Measurements from ENCODE around the gene MRM2.
"Not testable (repeated sequence)": the region's sequence is repeated elsewhere in the genome, so short reads cannot be mapped to it uniquely, and the experiment has no call there.

MRM2 gene

DNA sequence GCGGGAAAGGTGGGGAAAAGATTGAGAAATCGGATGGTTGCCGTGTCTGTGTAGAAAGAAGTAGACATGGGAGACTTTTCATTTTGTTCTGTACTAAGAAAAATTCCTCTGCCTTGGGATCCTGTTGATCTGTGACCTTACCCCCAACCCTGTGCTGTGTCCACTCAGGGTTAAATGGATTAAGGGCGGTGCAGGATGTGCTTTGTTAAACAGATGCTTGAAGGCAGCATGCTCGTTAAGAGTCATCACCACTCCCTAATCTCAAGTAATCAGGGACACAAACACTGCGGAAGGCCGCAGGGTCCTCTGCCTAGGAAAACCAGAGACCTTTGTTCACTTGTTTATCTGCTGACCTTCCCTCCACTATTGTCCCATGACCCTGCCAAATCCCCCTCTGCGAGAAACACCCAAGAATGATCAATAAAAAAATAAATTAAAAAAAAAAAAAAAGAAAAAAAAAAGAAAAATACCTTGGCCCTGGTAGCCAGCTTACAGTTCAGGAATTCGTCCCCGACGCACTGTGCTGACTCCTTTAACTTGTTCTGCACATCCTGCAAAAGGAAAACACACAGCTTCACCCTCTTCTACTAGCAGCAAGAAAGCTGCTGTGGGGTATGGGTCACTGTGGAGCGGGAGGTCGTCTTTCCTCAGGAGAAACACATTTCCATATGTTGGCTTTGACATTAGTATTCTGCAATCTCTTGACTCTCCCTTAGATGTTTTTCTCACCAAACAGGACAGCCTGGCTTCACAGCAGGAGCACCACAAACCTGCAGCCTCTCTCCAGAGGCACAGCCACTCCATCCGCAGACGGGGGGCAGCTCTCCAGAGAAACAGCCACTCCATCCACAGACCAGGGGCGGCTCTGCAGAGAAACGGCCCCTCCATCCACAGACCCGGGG lies 27.3 kb upstream of the MRM2 start:
- not testable (repeated sequence) for H3K4me1 ChIP-seq (ENCODE audit: control insufficient read depth in 2 of 2, insufficient read depth in 2 of 2, low read length in 2 of 2); H3K9me3 ChIP-seq (ENCODE audit: control insufficient read depth in 2 of 2, low read length in 2 of 2); H3K27me3 ChIP-seq (ENCODE audit: control insufficient read depth in 2 of 2, insufficient read depth in 2 of 2, low read length in 2 of 2); H3K27ac ChIP-seq (ENCODE audit: low read depth in 2 of 2, low read length in 2 of 2); H3K4me3 ChIP-seq (ENCODE audit: low read length in 2 of 2); H3K9ac ChIP-seq (ENCODE audit: low read depth in 1 of 2, low read length in 2 of 2)
- H3K36me3 ChIP-seq (ENCODE audit: control insufficient read depth in 2 of 2, insufficient read depth in 2 of 2, low read length in 2 of 2), result peaks cover 6 to 18% of the 10 kb centered on the region in 2 donors

DNA sequence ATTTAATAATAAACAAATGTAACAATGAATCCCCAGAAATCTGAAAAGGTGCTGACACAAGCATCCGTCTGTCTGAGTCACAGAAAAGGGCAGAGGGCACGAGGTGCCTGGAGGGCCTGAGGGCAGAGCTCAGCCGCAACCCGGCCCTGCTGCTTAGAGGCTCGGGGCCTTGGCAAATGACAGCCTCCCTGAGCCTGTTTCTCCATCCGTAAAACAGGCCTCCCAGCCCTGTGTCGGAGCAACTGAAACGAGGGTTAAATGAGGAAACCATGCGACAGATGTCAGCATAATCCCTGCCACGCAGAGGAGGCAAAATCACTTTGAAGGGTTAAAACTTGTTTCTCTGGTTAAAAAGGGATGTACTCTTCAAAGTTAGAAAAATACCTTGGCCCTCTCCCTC lies 24.9 kb upstream of the MRM2 start:
- Histone ChIP-seq H3K9me3 (ENCODE audit: control insufficient read depth in 2 of 2, low read length in 2 of 2) (no peaks in the 10 kb centered on the region), H3K4me3 (ENCODE audit: low read length in 2 of 2) (no peak overlapping the region), H3K27ac (ENCODE audit: low read depth in 2 of 2, low read length in 2 of 2) (no peak overlapping the region), H3K4me1 (ENCODE audit: control insufficient read depth in 2 of 2, insufficient read depth in 2 of 2, low read length in 2 of 2) (no peaks in the 10 kb centered on the region), H3K27me3 (ENCODE audit: control insufficient read depth in 2 of 2, insufficient read depth in 2 of 2, low read length in 2 of 2) (no peaks in the 10 kb centered on the region), H3K9ac (ENCODE audit: low read depth in 1 of 2, low read length in 2 of 2) (no peak overlapping the region), H3K36me3 (ENCODE audit: control insufficient read depth in 2 of 2, insufficient read depth in 2 of 2, low read length in 2 of 2) (peaks cover 2 to 26% of the 10 kb centered on the region in 2 donors)

DNA sequence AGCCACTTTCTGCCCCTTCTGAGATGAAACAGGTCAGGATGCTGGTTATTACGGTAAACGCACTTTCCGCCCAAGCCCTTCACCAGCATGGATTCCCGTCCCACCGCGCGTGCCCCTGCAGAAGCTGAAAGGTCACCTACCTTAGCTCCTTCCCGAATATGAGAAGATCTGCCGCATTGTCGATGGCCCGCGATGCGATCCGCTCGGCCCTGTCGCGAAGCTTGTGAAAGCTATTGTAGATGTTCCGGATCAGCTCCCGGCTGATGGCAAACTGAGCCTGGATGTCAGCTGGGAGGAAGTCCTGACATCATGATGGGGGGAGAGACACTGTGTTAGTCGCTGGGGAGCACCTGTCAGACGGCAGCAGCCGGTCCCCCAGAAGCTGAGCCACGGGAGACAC lies 22.2 kb upstream of the MRM2 start:
- no peak overlapping the region for H3K9ac ChIP-seq (ENCODE audit: low read depth in 1 of 2, low read length in 2 of 2)
- H3K27ac ChIP-seq (ENCODE audit: low read depth in 2 of 2, low read length in 2 of 2), result no peak overlapping the region
- no peaks in the 10 kb centered on the region for H3K4me1 ChIP-seq (ENCODE audit: control insufficient read depth in 2 of 2, insufficient read depth in 2 of 2, low read length in 2 of 2)
- peaks cover 0 to 14% of the 10 kb centered on the region in 2 donors for H3K36me3 ChIP-seq (ENCODE audit: control insufficient read depth in 2 of 2, insufficient read depth in 2 of 2, low read length in 2 of 2)
- no peak overlapping the region for H3K4me3 ChIP-seq (ENCODE audit: low read length in 2 of 2)
- H3K9me3 ChIP-seq (ENCODE audit: control insufficient read depth in 2 of 2, low read length in 2 of 2), result no peaks in the 10 kb centered on the region
- H3K27me3 ChIP-seq (ENCODE audit: control insufficient read depth in 2 of 2, insufficient read depth in 2 of 2, low read length in 2 of 2), result no peaks in the 10 kb centered on the region

DNA sequence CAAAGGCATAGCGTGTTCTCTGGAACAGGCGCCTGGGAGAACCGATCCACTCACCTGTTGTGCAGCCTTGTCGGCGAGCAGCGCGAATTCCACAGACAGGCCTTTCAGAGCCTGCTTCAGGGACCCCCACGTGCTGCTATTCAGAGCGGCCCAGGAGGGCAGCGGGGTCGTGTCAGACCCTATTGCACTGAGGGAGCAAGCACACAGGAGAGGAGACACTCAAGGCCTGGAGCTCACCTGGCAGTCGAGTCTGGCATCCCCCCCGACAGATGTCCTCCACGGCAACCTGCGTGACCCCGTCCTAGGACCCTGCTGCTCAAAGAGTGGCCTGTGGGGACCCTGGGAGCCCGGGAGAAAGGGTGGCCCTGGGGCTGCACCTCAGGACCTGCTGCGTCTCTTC lies 21.2 kb upstream of the MRM2 start:
- Histone ChIP-seq H3K4me3 (ENCODE audit: low read length in 2 of 2) (no peak overlapping the region), H3K9ac (ENCODE audit: low read depth in 1 of 2, low read length in 2 of 2) (no peak overlapping the region), H3K4me1 (ENCODE audit: control insufficient read depth in 2 of 2, insufficient read depth in 2 of 2, low read length in 2 of 2) (no peaks in the 10 kb centered on the region), H3K27me3 (ENCODE audit: control insufficient read depth in 2 of 2, insufficient read depth in 2 of 2, low read length in 2 of 2) (no peaks in the 10 kb centered on the region), H3K9me3 (ENCODE audit: control insufficient read depth in 2 of 2, low read length in 2 of 2) (no peaks in the 10 kb centered on the region), H3K27ac (ENCODE audit: low read depth in 2 of 2, low read length in 2 of 2) (no peak overlapping the region), H3K36me3 (ENCODE audit: control insufficient read depth in 2 of 2, insufficient read depth in 2 of 2, low read length in 2 of 2) (peaks cover 0 to 17% of the 10 kb centered on the region in 2 donors)

DNA sequence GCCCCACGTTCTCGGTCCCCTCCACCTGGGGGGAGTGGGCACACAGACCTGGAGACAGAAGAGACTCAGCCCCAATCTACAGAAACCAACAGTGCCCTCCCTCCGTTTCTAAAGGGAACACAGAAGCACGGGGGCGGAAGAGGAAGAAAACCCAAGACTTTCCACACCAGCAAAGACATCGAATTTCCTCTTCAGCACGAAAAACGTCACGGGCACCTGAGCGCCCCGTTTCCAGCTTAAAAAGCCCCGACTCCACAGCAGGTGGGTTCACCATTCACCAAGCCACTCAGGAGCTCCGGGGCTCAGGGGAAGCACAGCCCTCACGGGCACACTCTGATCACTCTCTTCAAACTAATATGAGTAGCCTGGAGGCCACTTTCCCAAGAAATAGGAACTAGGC lies 19.6 kb upstream of the MRM2 start:
- Histone ChIP-seq H3K27ac (ENCODE audit: low read depth in 2 of 2, low read length in 2 of 2) (peak overlapping the region; percentile 5 to 56), H3K36me3 (ENCODE audit: control insufficient read depth in 2 of 2, insufficient read depth in 2 of 2, low read length in 2 of 2) (peaks cover 0 to 17% of the 10 kb centered on the region in 2 donors), H3K27me3 (ENCODE audit: control insufficient read depth in 2 of 2, insufficient read depth in 2 of 2, low read length in 2 of 2) (no peaks in the 10 kb centered on the region), H3K4me1 (ENCODE audit: control insufficient read depth in 2 of 2, insufficient read depth in 2 of 2, low read length in 2 of 2) (no peaks in the 10 kb centered on the region), H3K9ac (ENCODE audit: low read depth in 1 of 2, low read length in 2 of 2) (no peak overlapping the region), H3K4me3 (ENCODE audit: low read length in 2 of 2) (no peak overlapping the region), H3K9me3 (ENCODE audit: control insufficient read depth in 2 of 2, low read length in 2 of 2) (no peaks in the 10 kb centered on the region)

DNA sequence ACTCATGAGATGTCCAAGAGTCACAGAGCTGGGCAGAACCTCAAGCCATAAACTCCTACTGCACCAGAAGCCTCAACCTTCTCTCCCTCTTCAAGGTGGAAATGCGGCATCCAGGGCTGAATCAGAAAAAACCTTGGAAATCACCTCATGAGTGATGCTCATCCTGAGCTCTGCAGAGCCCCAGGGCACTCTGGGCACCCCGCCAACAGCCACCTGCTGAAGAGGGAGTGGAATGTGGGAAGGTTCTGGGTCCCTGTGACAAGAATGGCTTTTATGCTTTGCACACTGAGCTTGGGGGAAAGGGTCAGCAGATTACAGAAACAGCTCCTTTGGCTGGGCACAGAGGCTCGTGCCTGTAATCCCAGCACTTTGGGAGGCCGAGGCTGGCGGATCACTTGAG lies 18.8 kb upstream of the MRM2 start:
- Histone ChIP-seq H3K9ac (ENCODE audit: low read depth in 1 of 2, low read length in 2 of 2) (no peak overlapping the region), H3K4me3 (ENCODE audit: low read length in 2 of 2) (no peak overlapping the region), H3K9me3 (ENCODE audit: control insufficient read depth in 2 of 2, low read length in 2 of 2) (no peaks in the 10 kb centered on the region), H3K4me1 (ENCODE audit: control insufficient read depth in 2 of 2, insufficient read depth in 2 of 2, low read length in 2 of 2) (no peaks in the 10 kb centered on the region), H3K27me3 (ENCODE audit: control insufficient read depth in 2 of 2, insufficient read depth in 2 of 2, low read length in 2 of 2) (no peaks in the 10 kb centered on the region), H3K27ac (ENCODE audit: low read depth in 2 of 2, low read length in 2 of 2) (no peak overlapping the region), H3K36me3 (ENCODE audit: control insufficient read depth in 2 of 2, insufficient read depth in 2 of 2, low read length in 2 of 2) (peaks cover 0 to 22% of the 10 kb centered on the region in 2 donors)

DNA sequence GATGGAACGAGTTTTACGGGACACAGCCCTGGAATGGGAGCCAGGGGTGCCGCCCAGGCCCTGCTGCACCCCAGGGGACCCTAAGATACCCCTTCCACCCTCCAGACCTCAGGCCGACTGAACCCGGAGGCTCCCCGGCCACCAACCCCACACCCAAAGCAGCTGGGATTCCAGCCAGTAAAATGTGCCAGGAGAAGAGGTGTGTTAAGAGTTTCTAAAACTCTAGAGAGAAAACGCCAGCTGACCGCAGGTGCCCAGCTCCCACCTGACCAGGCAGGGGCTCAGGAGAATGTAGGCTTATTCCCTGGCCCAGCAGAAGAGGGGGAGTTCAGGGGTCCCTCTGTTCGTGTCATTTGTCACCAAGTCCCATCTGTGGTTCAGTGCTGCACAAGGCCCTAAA lies 17.5 kb upstream of the MRM2 start:
- Histone ChIP-seq H3K36me3 (ENCODE audit: control insufficient read depth in 2 of 2, insufficient read depth in 2 of 2, low read length in 2 of 2) (peaks cover 4 to 27% of the 10 kb centered on the region in 2 donors), H3K9me3 (ENCODE audit: control insufficient read depth in 2 of 2, low read length in 2 of 2) (no peaks in the 10 kb centered on the region), H3K27ac (ENCODE audit: low read depth in 2 of 2, low read length in 2 of 2) (no peak overlapping the region), H3K4me3 (ENCODE audit: low read length in 2 of 2) (no peak overlapping the region), H3K4me1 (ENCODE audit: control insufficient read depth in 2 of 2, insufficient read depth in 2 of 2, low read length in 2 of 2) (no peaks in the 10 kb centered on the region), H3K27me3 (ENCODE audit: control insufficient read depth in 2 of 2, insufficient read depth in 2 of 2, low read length in 2 of 2) (no peaks in the 10 kb centered on the region), H3K9ac (ENCODE audit: low read depth in 1 of 2, low read length in 2 of 2) (no peak overlapping the region)

DNA sequence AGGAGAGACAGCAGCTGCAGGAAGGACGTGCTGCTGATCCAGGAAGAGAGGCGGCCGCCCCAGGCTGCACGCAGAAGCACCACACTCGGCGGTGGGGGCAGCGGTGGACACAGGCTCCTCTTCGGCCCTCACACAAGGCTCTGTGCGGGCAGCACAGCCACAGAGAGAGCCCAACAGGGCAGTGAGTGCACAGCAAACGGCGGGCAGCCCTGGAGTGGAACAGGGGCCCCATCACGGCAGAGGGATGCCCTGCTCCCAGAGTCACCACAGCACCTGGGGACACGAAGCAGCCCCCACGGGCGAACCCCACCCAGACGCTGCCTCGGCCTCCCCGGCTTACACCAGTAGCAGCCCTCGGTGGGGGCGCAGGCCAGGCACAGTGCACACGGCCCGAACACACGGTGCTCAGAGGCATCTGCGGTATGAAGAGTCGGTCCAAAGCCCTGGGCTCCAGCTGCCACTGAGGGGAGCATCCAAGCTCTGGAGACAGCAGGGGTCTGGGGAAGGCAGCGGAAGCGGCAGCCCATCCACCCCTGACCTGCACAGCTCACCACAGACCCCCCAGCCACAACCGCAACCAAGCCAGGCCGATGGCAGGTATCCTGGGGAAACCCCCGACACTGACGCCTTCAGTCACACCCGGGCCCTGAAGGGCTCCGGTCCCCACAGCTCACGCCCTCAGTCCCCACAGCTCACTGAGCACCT lies 16.8 kb upstream of the MRM2 start:
- Histone ChIP-seq H3K9me3 (ENCODE audit: control insufficient read depth in 2 of 2, low read length in 2 of 2) (no peaks in the 10 kb centered on the region), H3K9ac (ENCODE audit: low read depth in 1 of 2, low read length in 2 of 2) (no peak overlapping the region), H3K4me1 (ENCODE audit: control insufficient read depth in 2 of 2, insufficient read depth in 2 of 2, low read length in 2 of 2) (no peaks in the 10 kb centered on the region), H3K4me3 (ENCODE audit: low read length in 2 of 2) (no peak overlapping the region), H3K27ac (ENCODE audit: low read depth in 2 of 2, low read length in 2 of 2) (no peak overlapping the region), H3K36me3 (ENCODE audit: control insufficient read depth in 2 of 2, insufficient read depth in 2 of 2, low read length in 2 of 2) (peaks cover 8 to 24% of the 10 kb centered on the region in 2 donors), H3K27me3 (ENCODE audit: control insufficient read depth in 2 of 2, insufficient read depth in 2 of 2, low read length in 2 of 2) (no peaks in the 10 kb centered on the region)

DNA sequence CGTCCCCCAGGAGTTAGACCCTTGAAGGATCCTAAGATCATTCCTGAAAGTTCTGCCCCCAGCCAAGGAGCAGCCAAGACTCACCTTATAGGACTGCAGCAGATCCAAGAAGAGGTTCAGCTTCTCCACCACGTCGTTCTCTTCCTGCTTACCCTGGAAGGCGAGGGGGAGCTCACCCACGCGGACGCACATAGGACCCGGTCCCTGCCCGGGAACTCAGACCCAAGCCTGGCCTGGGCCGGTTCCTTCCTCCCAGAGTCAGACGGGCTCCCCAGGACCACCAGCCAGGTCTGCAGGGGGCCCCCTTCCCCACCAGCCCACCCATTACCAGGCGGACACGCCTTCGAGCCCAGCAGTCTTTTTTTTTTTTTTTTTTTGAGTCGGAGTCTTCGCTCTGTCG lies 15.6 kb upstream of the MRM2 start:
- Histone ChIP-seq H3K9ac (ENCODE audit: low read depth in 1 of 2, low read length in 2 of 2) (no peak overlapping the region), H3K9me3 (ENCODE audit: control insufficient read depth in 2 of 2, low read length in 2 of 2) (no peaks in the 10 kb centered on the region), H3K36me3 (ENCODE audit: control insufficient read depth in 2 of 2, insufficient read depth in 2 of 2, low read length in 2 of 2) (peaks cover 8 to 18% of the 10 kb centered on the region in 2 donors), H3K4me1 (ENCODE audit: control insufficient read depth in 2 of 2, insufficient read depth in 2 of 2, low read length in 2 of 2) (no peaks in the 10 kb centered on the region), H3K27ac (ENCODE audit: low read depth in 2 of 2, low read length in 2 of 2) (no peak overlapping the region), H3K27me3 (ENCODE audit: control insufficient read depth in 2 of 2, insufficient read depth in 2 of 2, low read length in 2 of 2) (no peaks in the 10 kb centered on the region), H3K4me3 (ENCODE audit: low read length in 2 of 2) (no peak overlapping the region)

DNA sequence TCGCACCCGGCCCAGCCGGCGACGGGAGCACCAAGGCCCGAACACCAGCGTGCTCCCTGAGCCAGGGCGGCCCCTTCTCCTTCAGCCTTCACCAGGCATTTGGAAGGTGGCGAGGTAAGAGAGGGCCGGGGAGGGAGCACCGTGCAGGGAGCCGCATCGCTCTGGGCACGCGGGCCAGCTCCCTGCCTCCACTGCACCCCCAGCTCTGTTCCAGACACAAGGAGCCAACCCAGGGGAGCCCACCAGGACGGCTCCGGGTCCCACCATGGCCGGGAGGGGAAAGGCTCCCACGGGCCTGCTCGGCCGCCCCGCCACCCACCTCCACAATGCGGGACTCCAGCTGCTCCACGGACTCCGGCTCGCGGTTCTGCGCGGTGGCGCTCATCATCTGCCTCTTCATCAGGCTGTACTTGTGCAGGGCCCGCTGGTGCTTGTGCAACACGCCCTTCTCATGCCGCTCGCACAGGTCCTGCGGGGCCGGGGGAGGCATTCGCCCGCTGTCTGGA lies 15.1 kb upstream of the MRM2 start:
- Histone ChIP-seq H3K4me3 (ENCODE audit: low read length in 2 of 2) (no peak overlapping the region), H3K9ac (ENCODE audit: low read depth in 1 of 2, low read length in 2 of 2) (no peak overlapping the region), H3K9me3 (ENCODE audit: control insufficient read depth in 2 of 2, low read length in 2 of 2) (no peaks in the 10 kb centered on the region), H3K4me1 (ENCODE audit: control insufficient read depth in 2 of 2, insufficient read depth in 2 of 2, low read length in 2 of 2) (no peaks in the 10 kb centered on the region), H3K27ac (ENCODE audit: low read depth in 2 of 2, low read length in 2 of 2) (no peak overlapping the region), H3K36me3 (ENCODE audit: control insufficient read depth in 2 of 2, insufficient read depth in 2 of 2, low read length in 2 of 2) (peaks cover 8 to 14% of the 10 kb centered on the region in 2 donors), H3K27me3 (ENCODE audit: control insufficient read depth in 2 of 2, insufficient read depth in 2 of 2, low read length in 2 of 2) (no peaks in the 10 kb centered on the region)

All from mucosa of rectum (tissue), 2 donors.